HUES64 (cell line): ENCODE measurements around the gene GRID1.

Source experiments
- H3K27ac ChIP-seq: 2 replicates; pipeline ENCODE4 v1.7.0; 2013; ENCODE audit warnings: low read depth, low read length, inconsistent platforms
- H3K27me3 ChIP-seq: 2 replicates; pipeline ENCODE4 v1.6.1; 2013; ENCODE audit warnings: mild to moderate bottlenecking, low read length; ENCODE audit not compliant: insufficient read depth
- H3K36me3 ChIP-seq: 2 replicates; pipeline ENCODE4 v1.6.1; 2013; ENCODE audit warnings: mild to moderate bottlenecking, low read length; ENCODE audit not compliant: insufficient read depth
- H3K4me1 ChIP-seq: 2 replicates; pipeline ENCODE4 v1.6.1; 2013; ENCODE audit warnings: mild to moderate bottlenecking, low read length, moderate library complexity; ENCODE audit not compliant: insufficient read depth
- H3K4me3 ChIP-seq: 2 replicates; pipeline ENCODE4 v1.5.1; 2013; ENCODE audit warnings: mild to moderate bottlenecking, low read length, moderate library complexity
- H3K9ac ChIP-seq: 2 replicates; pipeline ENCODE4 v1.6.1; 2013; ENCODE audit warnings: mild to moderate bottlenecking, low read depth, low read length
- H3K9me3 ChIP-seq: 2 replicates; pipeline ENCODE4 v1.6.1; 2013; ENCODE audit warnings: low read depth, low read length; ENCODE audit not compliant: insufficient read depth
- WGBS: fragments of 150-250, 120-280 bp; methylation state at CpG from one replicate; pipeline ENCODE4 v1.1.7; 2013; ENCODE audit warnings: missing lambda C conversion rate; 5-methylcytosine and 5-hydroxymethylcytosine counted together

The GRID1 gene

DNA sequence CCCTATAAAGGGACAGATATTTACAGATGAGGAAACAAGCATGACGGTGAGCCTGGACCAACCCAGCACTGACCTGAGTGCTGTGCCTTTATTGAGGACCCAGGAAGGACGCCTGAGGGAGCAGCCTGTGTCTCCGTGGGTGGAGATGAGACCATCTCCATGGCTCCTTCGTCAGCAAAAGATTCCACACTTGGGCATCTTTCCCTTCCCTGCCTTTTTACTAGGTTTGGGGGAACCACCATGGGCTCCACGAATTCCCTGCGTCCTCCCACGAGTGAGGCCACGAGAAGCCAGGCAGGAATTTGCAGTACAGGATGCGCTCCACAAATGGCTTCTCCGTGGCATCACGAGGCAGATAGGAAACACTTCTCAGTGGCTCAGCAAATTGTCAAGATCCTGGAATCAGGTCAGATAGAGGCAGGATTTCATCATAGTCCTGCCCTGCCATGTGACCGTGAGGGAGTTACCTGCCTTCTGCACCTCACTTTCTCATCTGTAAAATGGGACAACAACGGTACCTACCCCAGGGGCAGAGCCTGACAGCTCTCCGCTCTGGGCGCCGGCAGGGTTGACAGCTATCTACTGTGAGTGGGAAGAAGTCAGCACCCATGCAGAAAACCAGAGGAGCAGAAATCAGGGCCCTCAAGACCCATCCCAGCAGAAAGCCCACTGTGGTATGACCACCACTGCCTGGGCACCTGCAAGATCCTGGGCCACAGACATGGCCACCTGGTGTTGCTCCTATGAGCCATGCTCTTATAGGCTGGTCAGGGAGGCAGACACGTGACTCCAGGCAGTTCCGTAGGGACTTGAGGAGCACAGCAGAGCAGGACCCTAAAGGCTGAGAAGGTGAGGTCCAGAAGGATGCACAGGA lies 80.1 kb downstream of the GRID1 start:
- Histone ChIP-seq H3K27me3 (no peaks in the 10 kb centered on the region), H3K36me3 (no peaks in the 10 kb centered on the region), H3K9me3 (no peaks in the 10 kb centered on the region), H3K4me1 (no peaks in the 10 kb centered on the region), H3K9ac (no peak overlapping the region), H3K27ac (no peak overlapping the region), H3K4me3 (no peak overlapping the region)
- 93% methylated on average over 18 of the region's 18 CpGs for WGBS

- Histone ChIP-seq H3K9ac (no peak overlapping the region), H3K27ac (no peak overlapping the region), H3K9me3 (no peaks in the 10 kb centered on the region), H3K4me1 (no peaks in the 10 kb centered on the region), H3K27me3 (no peaks in the 10 kb centered on the region), H3K4me3 (no peak overlapping the region), H3K36me3 (no peaks in the 10 kb centered on the region)
- 93% methylated on average over 10 of the region's 10 CpGs for WGBS
Observed at GRCh38 chr10:86285136-86285790, 81.3 kb downstream of the GRID1 start.

DNA sequence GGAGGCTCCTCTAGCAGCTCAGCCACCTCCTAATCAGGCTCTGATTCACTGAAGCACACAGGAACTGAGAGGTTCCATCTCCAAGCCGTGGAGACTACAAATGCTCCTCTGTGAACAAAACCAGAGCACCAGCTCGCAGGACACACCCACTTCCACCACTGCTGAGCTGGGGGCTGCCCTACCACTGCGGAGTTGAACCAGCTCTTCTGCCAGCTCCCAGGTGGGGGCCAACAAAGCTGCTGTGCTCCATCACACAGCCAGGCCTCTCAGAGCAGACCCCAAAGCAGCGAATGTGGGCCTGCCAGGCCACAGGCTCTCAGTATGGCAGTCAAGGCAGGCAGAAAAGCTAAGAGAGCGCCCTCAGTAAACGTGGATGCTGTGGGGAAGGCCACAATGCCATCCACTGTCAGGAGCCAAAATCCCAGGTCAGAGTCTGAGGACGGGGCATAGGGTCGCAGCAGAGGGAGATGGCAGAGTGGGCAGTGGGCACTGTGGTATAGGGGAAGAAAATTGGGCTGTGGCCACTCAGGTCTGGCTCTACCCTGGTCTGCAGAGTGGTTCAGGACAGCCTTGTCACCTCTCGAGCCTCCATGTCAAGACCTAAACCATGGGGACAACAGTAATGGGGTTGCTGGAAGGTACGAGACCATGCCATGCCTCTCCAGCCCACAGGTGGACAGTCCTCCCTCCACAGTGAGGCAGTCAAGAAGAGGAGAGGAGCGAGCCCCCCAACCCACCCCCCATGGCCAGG lies 82.1 kb downstream of the GRID1 start:
- Histone ChIP-seq H3K9ac (no peak overlapping the region), H3K9me3 (0 out of 2 replicates have a peak, but pooled peaks cover 4% of the 10 kb centered on the region), H3K4me3 (no peak overlapping the region), H3K27ac (no peak overlapping the region), H3K36me3 (no peaks in the 10 kb centered on the region), H3K4me1 (no peaks in the 10 kb centered on the region), H3K27me3 (no peaks in the 10 kb centered on the region)
- 81% methylated on average over 11 of the region's 11 CpGs for WGBS

- H3K36me3 ChIP-seq = no peaks in the 10 kb centered on the region
- no peak overlapping the region for H3K27ac ChIP-seq
- H3K4me3 ChIP-seq = no peak overlapping the region
- no peaks in the 10 kb centered on the region for H3K27me3 ChIP-seq
- H3K9ac ChIP-seq = no peak overlapping the region
- peaks cover 8% of the 10 kb centered on the region; the same call in 1 of the 2 replicates for H3K9me3 ChIP-seq
- 88% methylated on average over 1 of the region's 1 CpG for WGBS
- H3K4me1 ChIP-seq = no peaks in the 10 kb centered on the region
Observed at GRCh38 chr10:86283466-86284287, 82.9 kb downstream of the GRID1 start.

- no peak overlapping the region for H3K27ac ChIP-seq
- H3K9me3 ChIP-seq = peaks cover 16% of the 10 kb centered on the region; the same call in 1 of the 2 replicates
- no peak overlapping the region for H3K9ac ChIP-seq
- 93% methylated on average over 1 of the region's 1 CpG for WGBS
- H3K4me1 ChIP-seq = no peaks in the 10 kb centered on the region
- H3K27me3 ChIP-seq = no peaks in the 10 kb centered on the region
- no peak overlapping the region for H3K4me3 ChIP-seq
- H3K36me3 ChIP-seq = no peaks in the 10 kb centered on the region
Observed at GRCh38 chr10:86282664-86283465, 83.7 kb downstream of the GRID1 start.

DNA sequence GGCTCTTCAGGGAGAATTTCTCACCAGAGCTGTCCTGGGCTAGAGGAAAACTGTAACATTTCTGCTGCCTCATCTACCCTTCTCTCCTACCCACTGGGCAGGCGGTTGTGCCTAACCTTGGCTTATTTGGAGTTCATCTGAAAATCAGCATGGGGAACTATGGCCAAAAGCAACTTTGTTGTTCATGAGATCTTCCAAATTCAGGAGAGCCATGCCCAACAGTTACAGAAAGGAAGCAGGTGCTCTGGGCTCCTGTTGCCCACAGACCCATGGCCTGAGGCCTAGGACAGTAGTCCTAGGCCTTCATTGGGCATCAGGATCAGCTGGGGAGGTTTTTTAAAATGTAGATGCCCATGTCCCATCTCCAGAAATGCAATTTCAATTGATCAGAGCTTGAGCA lies 85.2 kb downstream of the GRID1 start:
- H3K27me3 ChIP-seq = no peaks in the 10 kb centered on the region
- WGBS = 93% methylated on average over 1 of the region's 1 CpG
- peaks cover 22% of the 10 kb centered on the region; the same call in 1 of the 2 replicates for H3K9me3 ChIP-seq
- H3K4me1 ChIP-seq = no peaks in the 10 kb centered on the region
- no peak overlapping the region for H3K9ac ChIP-seq
- H3K27ac ChIP-seq = no peak overlapping the region
- no peak overlapping the region for H3K4me3 ChIP-seq
- H3K36me3 ChIP-seq = no peaks in the 10 kb centered on the region

- Histone ChIP-seq H3K36me3 (no peaks in the 10 kb centered on the region), H3K4me3 (no peak overlapping the region), H3K27me3 (no peaks in the 10 kb centered on the region), H3K9me3 (peaks cover 10% of the 10 kb centered on the region; the same call in 1 of the 2 replicates), H3K4me1 (peaks cover 2% of the 10 kb centered on the region; the same call in 1 of the 2 replicates), H3K27ac (no peak overlapping the region), H3K9ac (no peak overlapping the region)
- 85% methylated on average over 2 of the region's 2 CpGs for WGBS
Observed at GRCh38 chr10:86269332-86269731, 97.3 kb downstream of the GRID1 start.

- H3K9me3 ChIP-seq = peaks cover 10% of the 10 kb centered on the region; the same call in 1 of the 2 replicates
- H3K27me3 ChIP-seq = 0 out of 2 replicates have a peak, but pooled peaks cover 4% of the 10 kb centered on the region
- H3K9ac ChIP-seq = no peak overlapping the region
- H3K4me1 ChIP-seq = peaks cover 6% of the 10 kb centered on the region
- no peak overlapping the region for H3K4me3 ChIP-seq
- no peaks in the 10 kb centered on the region for H3K36me3 ChIP-seq
- 79% methylated on average over 12 of the region's 12 CpGs for whole genome bisulfite sequencing
- H3K27ac ChIP-seq = no peak overlapping the region
Observed at GRCh38 chr10:86267286-86268195, 99.1 kb downstream of the GRID1 start.

DNA sequence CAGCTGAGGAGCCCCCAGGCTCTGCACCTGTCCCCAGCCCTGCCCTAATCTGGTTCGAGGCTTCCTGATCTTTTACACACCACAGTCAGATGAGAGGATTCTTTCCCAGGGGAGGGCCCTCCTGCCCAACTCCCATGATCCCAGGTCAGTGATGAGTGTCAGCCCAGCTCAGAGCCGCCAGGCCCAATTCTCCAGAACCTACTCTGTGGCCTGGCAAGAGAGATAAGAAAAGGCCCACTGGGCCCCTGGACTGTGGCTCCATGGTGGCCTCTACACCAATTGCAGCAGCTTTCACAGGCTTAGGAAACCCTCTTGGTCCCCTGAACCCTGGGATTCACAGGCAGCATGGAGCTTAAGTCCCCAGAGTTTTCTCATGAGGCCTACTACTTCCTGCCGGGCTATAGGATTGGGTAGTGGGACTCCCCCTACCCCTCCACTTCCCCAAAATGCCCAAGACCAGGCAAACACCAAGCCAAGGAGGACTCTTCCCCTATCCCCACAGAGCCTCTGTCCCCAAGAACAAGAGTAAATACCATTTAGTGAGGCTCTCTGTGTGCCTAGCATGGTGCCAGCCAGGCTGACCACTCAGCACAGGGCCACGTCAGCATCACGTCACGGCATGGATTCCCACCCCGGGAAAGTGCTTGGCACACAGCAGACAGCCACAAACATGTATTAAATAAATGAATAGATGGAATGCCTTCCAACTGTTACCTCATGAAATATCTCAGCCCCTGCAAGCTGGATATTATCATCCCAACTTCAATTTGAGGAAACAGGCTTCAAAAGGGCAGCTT lies 100.0 kb downstream of the GRID1 start:
- Histone ChIP-seq H3K27ac (no peak overlapping the region), H3K4me1 (peaks cover 12% of the 10 kb centered on the region), H3K9me3 (peaks cover 4% of the 10 kb centered on the region; the same call in 1 of the 2 replicates), H3K4me3 (no peak overlapping the region), H3K36me3 (no peaks in the 10 kb centered on the region), H3K9ac (no peak overlapping the region), H3K27me3 (0 out of 2 replicates have a peak, but pooled peaks cover 4% of the 10 kb centered on the region)
- WGBS = 95% methylated on average over 7 of the region's 7 CpGs
